GM19328 (cell line): ENCODE data around the gene GHR.

ENCODE experiments used
- ATAC-seq: cut with Tn5 transposase; IDR thresholded peaks from one replicate; pipeline ENCODE4 v1.9.1; 2021; ENCODE audit warnings: mild to moderate bottlenecking, moderate library complexity; ENCODE audit not compliant: unreplicated experiment

The GHR gene

GRCh38 chr5:42461507-42461906, 38.3 kb downstream of the GHR start:
- ATAC-seq = no peak

- no peak for ATAC-seq
These were observed 38.8 kb downstream of the GHR start for GRCh38 chr5:42462083-42462482.

GRCh38 chr5:42467572-42467971, 44.3 kb downstream of the GHR start:
- no peak for ATAC-seq

GRCh38 chr5:42467981-42468524, 44.8 kb downstream of the GHR start:
- ATAC-seq = no peak

GRCh38 chr5:42483472-42484154, 60.4 kb downstream of the GHR start:
- peak; percentile 76 for ATAC-seq

- ATAC-seq = no peak
These were observed 63.8 kb downstream of the GHR start for GRCh38 chr5:42487077-42487476.

GRCh38 chr5:42487821-42488220, 64.6 kb downstream of the GHR start:
- no peak for ATAC-seq

- no peak for ATAC-seq
These were observed 67.6 kb downstream of the GHR start for GRCh38 chr5:42490831-42491230.

- ATAC-seq = no peak
These were observed 68.5 kb downstream of the GHR start for GRCh38 chr5:42491699-42492098.

- no peak for ATAC-seq
These were observed 69.7 kb downstream of the GHR start for GRCh38 chr5:42492974-42493373.

GRCh38 chr5:42494414-42494813, 71.2 kb downstream of the GHR start:
- no peak for ATAC-seq

GRCh38 chr5:42495914-42496313, 72.7 kb downstream of the GHR start:
- no peak for ATAC-seq

- ATAC-seq = no peak
These were observed 73.3 kb downstream of the GHR start for GRCh38 chr5:42496397-42497156.

GRCh38 chr5:42498000-42498399, 74.8 kb downstream of the GHR start:
- no peak for ATAC-seq

- ATAC-seq = no peak
These were observed 75.8 kb downstream of the GHR start for GRCh38 chr5:42499016-42499415.

- no peak for ATAC-seq
These were observed 76.9 kb downstream of the GHR start for GRCh38 chr5:42500003-42500599.

- ATAC-seq = no peak
These were observed 79.6 kb downstream of the GHR start for GRCh38 chr5:42502613-42503470.

- no peak for ATAC-seq
These were observed 83.4 kb downstream of the GHR start for GRCh38 chr5:42506662-42507061.

GRCh38 chr5:42507451-42508097, 84.3 kb downstream of the GHR start:
- no peak for ATAC-seq

- no peak for ATAC-seq
These were observed 90.0 kb downstream of the GHR start for GRCh38 chr5:42513246-42513645.
